Stomach (tissue), 9 donors: Measurements from ENCODE around the gene SPPL2A. TPM values are rescaled to one million over a fixed set of nuclear protein-coding genes. Genes with fewer than 3 reads are reported as not detected.

Experiments used
- DNase-seq, 2 donors: peaks; one replicate each; pipeline versions ENCODE4 v3.0.0 to v3.0.0-alpha.2; 2013 to 2019
- H3K27ac ChIP-seq, 5 donors: fragments of 200-600 bp in 4 of 5; sonication (generic) in 4 of 5; one replicate each; pipeline ENCODE4 v1.5.1; 2013 to 2019; ENCODE audit warnings: mild to moderate bottlenecking in 1 of 5, moderate library complexity in 1 of 5
- H3K27me3 ChIP-seq, 3 donors: fragments of 200-600 bp; sonication (generic); one replicate each; pipeline ENCODE4 v1.5.1; 2017 to 2019; ENCODE audit warnings: mixed run types in 1 of 3
- H3K36me3 ChIP-seq, 4 donors: fragments of 200-600 bp; sonication (generic); 1 replicate in 3 of 4; 2 replicates in 1 of 4; pipeline ENCODE4 v1.5.1; 2016 to 2019
- H3K4me1 ChIP-seq, 4 donors: fragments of 200-600 bp; sonication (generic); one replicate each; pipeline ENCODE4 v1.5.1; 2016 to 2019
- H3K4me3 ChIP-seq, 4 donors: fragments of 200-600 bp; sonication (generic) in 3 of 4; one replicate each; pipeline ENCODE4 v1.5.1; 2016 to 2019; ENCODE audit warnings: mild to moderate bottlenecking in 1 of 4
- H3K9me3 ChIP-seq, 4 donors: fragments of 200-600 bp; sonication (generic); one replicate each; pipeline ENCODE4 v1.5.1; 2016 to 2019
- EP300 ChIP-seq: sonication (generic); formaldehyde crosslinking; IDR thresholded peaks from one replicate; pipeline ENCODE4 v1.6.1; 2017; ENCODE audit warnings: antibody characterized with exemption
- POLR2A ChIP-seq, 4 donors: fragments of 450-650 bp; IDR thresholded peaks; one replicate each; pipeline ENCODE4 v1.6.1; 2016; ENCODE audit warnings: antibody characterized with exemption in 4 of 4, control low read depth in 2 of 4, mild to moderate bottlenecking in 1 of 4, moderate library complexity in 1 of 4
- POLR2AphosphoS5 ChIP-seq, 3 donors: sonication (generic); formaldehyde crosslinking; IDR thresholded peaks; one replicate each; pipeline ENCODE4 v1.6.1; 2016; ENCODE audit warnings: antibody characterized with exemption in 3 of 3
- WGBS, 5 donors: extraction: QIAGEN DNeasy Blood & Tissue Kit in 3 of 5; methylation state at CpG; one replicate each; pipeline versions ENCODE4 v1.1.5 to v1.1.7; 2013 to 2018; 5-methylcytosine and 5-hydroxymethylcytosine counted together
- intact Hi-C: fragments of 100-400 bp; cut with DNase I; formaldehyde crosslinking; loops from one replicate; pipeline ENCODE4 v1.15.1; 2023; ENCODE audit warnings: low total_unique reads
- polyA plus RNA-seq, 3 donors: library from polyadenylated mRNA; stranded (reverse); fragments of 200-250 nt; gene quantifications; one replicate each; pipeline ENCODE4 v1.2.3, GENCODE V29; 2013
- total RNA-seq, 5 donors: library from RNA; depleted of rRNA; stranded (reverse); fragments of >200 nt; gene quantifications; one replicate each; pipeline versions ENCODE4 v1.1.0 to v1.2.3, GENCODE V29; 2014 to 2016
- TF ChIP-seq, protein P1 (sequence below), 7 experiments: fragments of 450-650 bp in 4 of 7; fragments of 200-600 bp in 3 of 7; sonication (generic) in 3 of 7; IDR thresholded peaks; one replicate each; pipeline ENCODE4 v1.5.1; 2016 to 2019; ENCODE audit warnings: antibody characterized with exemption in 7 of 7, control low read depth in 2 of 7, mild to moderate bottlenecking in 1 of 7
- donor health status: healthy with polysubstance abuse.
- donor health status: Bipolar disorder and iron deficiency.
- donor health status: healthy.

Gene SPPL2A
- total and polyA plus RNA-seq, 8 donors, result 18.4 to 234 (median 32.0) TPM

DNA sequence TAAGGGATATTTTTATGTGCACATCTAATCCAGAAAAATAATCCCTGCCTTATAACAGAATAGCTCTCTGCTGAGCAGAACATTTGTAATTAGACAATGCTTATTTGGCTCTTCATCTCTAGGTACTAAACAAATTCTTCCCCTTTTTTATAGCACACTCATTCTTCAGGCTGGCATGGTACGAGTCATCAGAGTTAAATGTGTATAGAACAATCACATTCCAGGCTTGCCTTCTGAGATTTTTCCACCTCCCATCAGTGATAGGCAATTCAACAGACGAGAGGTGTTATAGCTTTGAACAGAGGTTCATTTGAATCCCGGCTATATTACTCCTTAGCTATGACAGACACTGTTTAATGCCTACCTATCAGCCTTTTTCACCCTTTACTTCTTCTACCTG is 21.4 kb upstream of the SPPL2A start:
- 37 to 57% (median 47%) methylated on average over 3 of the region's 3 CpGs for WGBS, 5 donors
- H3K27me3 ChIP-seq, result no peaks in the 10 kb centered on the region
- H3K9me3 ChIP-seq, result no peaks in the 10 kb centered on the region
- H3K27ac ChIP-seq, result no peak overlapping the region
- H3K4me1 ChIP-seq, result peaks cover 0 to 7% (median 0%) of the 10 kb centered on the region in 4 donors
- intact Hi-C loops, result no loop called here
- no peak for TF ChIP-seq EP300
- H3K4me3 ChIP-seq, result no peak overlapping the region
- H3K36me3 ChIP-seq, result no peaks in the 10 kb centered on the region
- DNase-seq, result no peak

DNA sequence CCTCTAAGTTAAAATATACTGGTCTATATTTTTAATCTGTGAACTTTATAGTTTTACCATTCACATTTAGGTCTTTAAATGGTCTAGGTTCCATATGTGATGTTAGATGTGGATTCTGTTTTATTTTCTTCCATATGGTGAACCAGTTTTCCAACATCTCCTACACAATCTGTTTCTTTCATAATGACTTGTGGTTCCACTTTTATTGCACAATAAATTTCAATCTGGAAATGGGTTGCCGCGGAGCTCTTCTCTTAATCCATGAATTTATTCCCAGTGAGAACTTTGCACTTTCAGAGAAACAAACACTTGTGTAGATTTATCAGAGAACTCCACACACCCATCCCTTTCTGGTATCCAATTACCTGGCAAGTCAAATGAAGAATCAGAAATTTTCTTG is 20.9 kb upstream of the SPPL2A start:
- Histone ChIP-seq H3K9me3 (no peaks in the 10 kb centered on the region), H3K4me1 (peaks cover 0 to 7% (median 0%) of the 10 kb centered on the region in 4 donors), H3K4me3 (no peak overlapping the region), H3K27ac (no peak overlapping the region), H3K27me3 (no peaks in the 10 kb centered on the region), H3K36me3 (no peaks in the 10 kb centered on the region)
- intact Hi-C loops, result no loop called here
- 78 to 93% (median 89%) methylated on average over 2 of the region's 2 CpGs for WGBS, 5 donors
- no peak for DNase-seq
- TF ChIP-seq, protein P1, sequence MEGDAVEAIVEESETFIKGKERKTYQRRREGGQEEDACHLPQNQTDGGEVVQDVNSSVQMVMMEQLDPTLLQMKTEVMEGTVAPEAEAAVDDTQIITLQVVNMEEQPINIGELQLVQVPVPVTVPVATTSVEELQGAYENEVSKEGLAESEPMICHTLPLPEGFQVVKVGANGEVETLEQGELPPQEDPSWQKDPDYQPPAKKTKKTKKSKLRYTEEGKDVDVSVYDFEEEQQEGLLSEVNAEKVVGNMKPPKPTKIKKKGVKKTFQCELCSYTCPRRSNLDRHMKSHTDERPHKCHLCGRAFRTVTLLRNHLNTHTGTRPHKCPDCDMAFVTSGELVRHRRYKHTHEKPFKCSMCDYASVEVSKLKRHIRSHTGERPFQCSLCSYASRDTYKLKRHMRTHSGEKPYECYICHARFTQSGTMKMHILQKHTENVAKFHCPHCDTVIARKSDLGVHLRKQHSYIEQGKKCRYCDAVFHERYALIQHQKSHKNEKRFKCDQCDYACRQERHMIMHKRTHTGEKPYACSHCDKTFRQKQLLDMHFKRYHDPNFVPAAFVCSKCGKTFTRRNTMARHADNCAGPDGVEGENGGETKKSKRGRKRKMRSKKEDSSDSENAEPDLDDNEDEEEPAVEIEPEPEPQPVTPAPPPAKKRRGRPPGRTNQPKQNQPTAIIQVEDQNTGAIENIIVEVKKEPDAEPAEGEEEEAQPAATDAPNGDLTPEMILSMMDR (IDR thresholded peaks at IDR 0.05), result no peak
- TF ChIP-seq POLR2A (IDR thresholded peaks at IDR 0.05) (no peak), EP300 (no peak), POLR2AphosphoS5 (IDR thresholded peaks at IDR 0.05) (no peak)

DNA sequence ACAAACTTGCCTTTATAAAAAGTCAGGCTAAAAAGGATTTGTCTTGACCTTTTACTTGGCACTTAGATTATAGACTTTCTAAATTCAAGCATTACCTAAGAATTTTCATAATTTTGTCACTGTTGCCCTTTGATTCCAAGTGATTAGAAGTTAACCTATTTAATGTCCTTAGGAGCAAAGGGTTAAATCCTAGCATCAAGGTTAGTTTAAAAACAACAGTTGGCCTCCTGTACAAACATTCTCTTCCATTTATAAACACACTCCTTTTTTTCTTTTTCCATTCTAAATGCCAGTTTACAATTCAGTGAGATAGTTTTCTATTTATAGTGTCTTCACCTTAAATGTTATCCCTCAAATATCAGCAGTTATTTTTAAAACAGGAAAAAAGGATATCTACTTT is 18.4 kb upstream of the SPPL2A start:
- no peak overlapping the region for H3K4me3 ChIP-seq
- no peaks in the 10 kb centered on the region for H3K36me3 ChIP-seq
- H3K27me3 ChIP-seq, result no peaks in the 10 kb centered on the region
- TF ChIP-seq POLR2AphosphoS5 (IDR thresholded peaks at IDR 0.05) (no peak), POLR2A (IDR thresholded peaks at IDR 0.05) (no peak), EP300 (no peak)
- TF ChIP-seq, protein P1 (IDR thresholded peaks at IDR 0.05), result no peak
- H3K9me3 ChIP-seq, result no peaks in the 10 kb centered on the region
- intact Hi-C loops, result no loop called here
- DNase-seq, result no peak
- H3K4me1 ChIP-seq, result peaks cover 0 to 7% (median 0%) of the 10 kb centered on the region in 4 donors
- H3K27ac ChIP-seq, result no peak overlapping the region

DNA sequence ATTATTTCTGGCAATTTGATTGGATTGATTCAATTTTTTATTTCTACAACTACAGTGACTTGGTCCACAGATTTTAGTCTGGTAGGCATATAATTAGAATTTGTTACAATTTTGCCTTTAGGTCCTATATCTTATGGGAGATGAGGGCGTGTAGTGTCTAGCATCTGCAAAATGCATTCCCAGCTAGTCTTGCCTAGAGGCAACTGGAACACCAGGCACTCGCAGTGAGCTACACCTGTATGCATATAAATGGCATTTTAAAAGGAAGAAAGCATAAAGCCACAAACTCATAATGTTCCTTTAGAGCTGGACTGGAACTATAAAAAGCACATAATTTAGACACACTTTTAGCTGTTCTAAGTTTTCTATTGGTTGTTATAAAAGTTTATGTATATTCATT is 17.9 kb upstream of the SPPL2A start:
- WGBS, 5 donors, result 61 to 76% (median 74%) methylated on average over 2 of the region's 2 CpGs

DNA sequence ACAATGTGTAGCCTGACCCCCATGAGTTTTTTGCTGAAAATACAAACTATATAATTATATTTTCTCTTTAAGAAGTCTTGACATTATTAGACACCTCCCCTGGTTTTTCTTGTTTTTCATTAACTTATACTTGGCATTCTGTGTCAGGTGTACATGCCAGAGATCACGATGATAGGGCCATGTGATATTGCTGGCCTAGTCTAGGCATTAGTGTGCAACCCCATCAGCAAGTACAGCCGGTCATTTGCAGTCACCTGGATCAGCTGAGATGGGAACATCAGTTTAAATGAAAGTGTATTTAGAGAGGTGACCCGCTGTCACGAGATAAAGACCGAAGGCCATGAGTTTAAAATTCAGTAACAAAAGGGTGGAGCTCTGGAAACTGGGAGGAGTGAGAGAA is 12.6 kb upstream of the SPPL2A start:
- no peak for DNase-seq
- WGBS, 5 donors, result 47 to 77% (median 64%) methylated on average over 5 of the region's 5 CpGs
- intact Hi-C loops, result no loop called here
- H3K9me3 ChIP-seq, result no peaks in the 10 kb centered on the region
- H3K4me3 ChIP-seq, result no peak overlapping the region
- no peak overlapping the region for H3K27ac ChIP-seq
- H3K27me3 ChIP-seq, result no peaks in the 10 kb centered on the region
- H3K4me1 ChIP-seq, result no peaks in the 10 kb centered on the region
- no peaks in the 10 kb centered on the region for H3K36me3 ChIP-seq
- TF ChIP-seq POLR2A (IDR thresholded peaks at IDR 0.05) (no peak), EP300 (no peak), POLR2AphosphoS5 (IDR thresholded peaks at IDR 0.05) (no peak)
- TF ChIP-seq, protein P1 (IDR thresholded peaks at IDR 0.05), result no peak

More for the DNA sequence above, 17.9 kb upstream of the SPPL2A start:
- Histone ChIP-seq H3K27me3 (no peaks in the 10 kb centered on the region), H3K27ac (no peak overlapping the region), H3K9me3 (no peaks in the 10 kb centered on the region), H3K4me1 (peaks cover 0 to 7% (median 0%) of the 10 kb centered on the region in 4 donors), H3K4me3 (no peak overlapping the region), H3K36me3 (no peaks in the 10 kb centered on the region)
- DNase-seq, result no peak
- intact Hi-C loops, result no loop called here
- TF ChIP-seq POLR2A (IDR thresholded peaks at IDR 0.05) (no peak), EP300 (no peak), POLR2AphosphoS5 (IDR thresholded peaks at IDR 0.05) (no peak)
- TF ChIP-seq, protein P1 (IDR thresholded peaks at IDR 0.05), result no peak
